Measurements from ENCODE around the gene NHSL2.

NHSL2 gene

GRCh38 chrX:72020204-72020603 is 109.6 kb downstream of the NHSL2 start:
- DNase-seq (ENCODE audit: low spot score) = no peak

GRCh38 chrX:72020788-72021187 is 110.1 kb downstream of the NHSL2 start:
- no peak for DNase-seq (ENCODE audit: low spot score)

- no peak for DNase-seq (ENCODE audit: low spot score)
Observed at GRCh38 chrX:72021975-72022374, 111.3 kb downstream of the NHSL2 start.

- DNase-seq (ENCODE audit: low spot score) = no peak
Observed at GRCh38 chrX:72023071-72023470, 112.4 kb downstream of the NHSL2 start.

- no peak for DNase-seq (ENCODE audit: low spot score)
Observed at GRCh38 chrX:72025236-72025770, 114.7 kb downstream of the NHSL2 start.

GRCh38 chrX:72026341-72027023 is 115.8 kb downstream of the NHSL2 start:
- peak; percentile 37 for DNase-seq (ENCODE audit: low spot score)

- peak; percentile 43 for DNase-seq (ENCODE audit: low spot score)
Observed at GRCh38 chrX:72027024-72027913, 116.6 kb downstream of the NHSL2 start.

GRCh38 chrX:72027914-72028307 is 117.3 kb downstream of the NHSL2 start:
- no peak for DNase-seq (ENCODE audit: low spot score)

- no peak for DNase-seq (ENCODE audit: low spot score)
Observed at GRCh38 chrX:72028701-72029470, 118.2 kb downstream of the NHSL2 start.

GRCh38 chrX:72029483-72030411 is 119.1 kb downstream of the NHSL2 start:
- DNase-seq (ENCODE audit: low spot score) = peak; percentile 69

GRCh38 chrX:72030431-72030830 is 119.8 kb downstream of the NHSL2 start:
- no peak for DNase-seq (ENCODE audit: low spot score)

GRCh38 chrX:72031118-72031517 is 120.5 kb downstream of the NHSL2 start:
- DNase-seq (ENCODE audit: low spot score) = no peak

- no peak for DNase-seq (ENCODE audit: low spot score)
Observed at GRCh38 chrX:72031634-72032033, 121.0 kb downstream of the NHSL2 start.

- no peak for DNase-seq (ENCODE audit: low spot score)
Observed at GRCh38 chrX:72037601-72038000, 127.0 kb downstream of the NHSL2 start.

- no peak for DNase-seq (ENCODE audit: low spot score)
Observed at GRCh38 chrX:72038016-72038415, 127.4 kb downstream of the NHSL2 start.

GRCh38 chrX:72038868-72039267 is 128.2 kb downstream of the NHSL2 start:
- DNase-seq (ENCODE audit: low spot score) = no peak

GRCh38 chrX:72040506-72040905 is 129.9 kb downstream of the NHSL2 start:
- no peak for DNase-seq (ENCODE audit: low spot score)

GRCh38 chrX:72041176-72041575 is 130.5 kb downstream of the NHSL2 start:
- no peak for DNase-seq (ENCODE audit: low spot score)

- peak; percentile 40 for DNase-seq (ENCODE audit: low spot score)
Observed at GRCh38 chrX:72041871-72042851, 131.5 kb downstream of the NHSL2 start.

- DNase-seq (ENCODE audit: low spot score) = no peak
Observed at GRCh38 chrX:72042852-72043248, 132.2 kb downstream of the NHSL2 start.

Data from GM03348 (cell line).